Esophagus muscularis mucosa (tissue), 3 donors: ENCODE measurements around the gene GUCY1B1.

Source experiments
- POLR2A ChIP-seq: fragments of 450-650 bp; IDR thresholded peaks from one replicate; pipeline ENCODE4 v1.6.1; 2017; ENCODE audit warnings: antibody characterized with exemption, moderate library complexity, mild to moderate bottlenecking, low read depth
- TF ChIP-seq, protein P1 (sequence below), 3 experiments: fragments of 200-600 bp in 2 of 3; fragments of 450-650 bp in 1 of 3; sonication (generic) in 2 of 3; IDR thresholded peaks; one replicate each; pipeline ENCODE4 v1.5.1; 2017 to 2019; ENCODE audit warnings: antibody characterized with exemption in 3 of 3, mild to moderate bottlenecking in 2 of 3, moderate library complexity in 1 of 3

DNA sequence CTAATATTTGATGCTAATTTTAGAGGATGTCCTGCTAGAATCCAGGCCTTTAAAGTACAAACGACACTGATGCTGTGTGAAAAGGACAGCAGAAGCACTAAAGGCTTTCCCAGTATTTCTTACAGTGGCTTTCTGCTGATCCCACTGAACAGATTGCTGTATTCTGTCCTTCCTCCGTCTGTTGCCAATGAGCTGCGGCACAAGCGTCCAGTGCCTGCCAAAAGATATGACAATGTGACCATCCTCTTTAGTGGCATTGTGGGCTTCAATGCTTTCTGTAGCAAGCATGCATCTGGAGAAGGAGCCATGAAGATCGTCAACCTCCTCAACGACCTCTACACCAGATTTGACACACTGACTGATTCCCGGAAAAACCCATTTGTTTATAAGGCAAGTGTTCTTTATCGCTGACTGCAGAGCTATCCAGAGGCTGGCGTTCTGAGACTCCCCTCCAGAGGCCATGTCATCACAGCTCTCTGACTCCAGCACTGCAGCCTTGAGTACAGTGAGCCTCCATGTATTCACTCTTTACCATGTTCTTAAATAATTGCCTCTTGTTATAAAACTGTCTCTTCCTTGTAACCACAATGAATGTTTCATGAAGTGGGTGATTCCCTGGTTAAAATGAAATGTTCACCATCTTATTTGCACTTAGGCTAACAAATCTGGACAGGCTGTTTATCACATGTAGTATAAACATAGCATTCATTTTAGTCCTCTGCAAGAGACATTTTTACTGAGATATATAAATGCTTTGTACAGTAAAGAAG, 43.6 kb downstream of the GUCY1B1 start:
- no peak for TF ChIP-seq POLR2A
- TF ChIP-seq, protein P1, sequence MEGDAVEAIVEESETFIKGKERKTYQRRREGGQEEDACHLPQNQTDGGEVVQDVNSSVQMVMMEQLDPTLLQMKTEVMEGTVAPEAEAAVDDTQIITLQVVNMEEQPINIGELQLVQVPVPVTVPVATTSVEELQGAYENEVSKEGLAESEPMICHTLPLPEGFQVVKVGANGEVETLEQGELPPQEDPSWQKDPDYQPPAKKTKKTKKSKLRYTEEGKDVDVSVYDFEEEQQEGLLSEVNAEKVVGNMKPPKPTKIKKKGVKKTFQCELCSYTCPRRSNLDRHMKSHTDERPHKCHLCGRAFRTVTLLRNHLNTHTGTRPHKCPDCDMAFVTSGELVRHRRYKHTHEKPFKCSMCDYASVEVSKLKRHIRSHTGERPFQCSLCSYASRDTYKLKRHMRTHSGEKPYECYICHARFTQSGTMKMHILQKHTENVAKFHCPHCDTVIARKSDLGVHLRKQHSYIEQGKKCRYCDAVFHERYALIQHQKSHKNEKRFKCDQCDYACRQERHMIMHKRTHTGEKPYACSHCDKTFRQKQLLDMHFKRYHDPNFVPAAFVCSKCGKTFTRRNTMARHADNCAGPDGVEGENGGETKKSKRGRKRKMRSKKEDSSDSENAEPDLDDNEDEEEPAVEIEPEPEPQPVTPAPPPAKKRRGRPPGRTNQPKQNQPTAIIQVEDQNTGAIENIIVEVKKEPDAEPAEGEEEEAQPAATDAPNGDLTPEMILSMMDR (IDR thresholded peaks at IDR 0.05): no peak
